HG02759 (cell line): ENCODE data around the gene CSRP1.

ENCODE experiments used
- ATAC-seq: cut with Tn5 transposase; IDR thresholded peaks from one replicate; pipeline ENCODE4 v1.9.1; 2021; ENCODE audit warnings: mild to moderate bottlenecking, moderate library complexity; ENCODE audit not compliant: unreplicated experiment

Gene CSRP1

DNA sequence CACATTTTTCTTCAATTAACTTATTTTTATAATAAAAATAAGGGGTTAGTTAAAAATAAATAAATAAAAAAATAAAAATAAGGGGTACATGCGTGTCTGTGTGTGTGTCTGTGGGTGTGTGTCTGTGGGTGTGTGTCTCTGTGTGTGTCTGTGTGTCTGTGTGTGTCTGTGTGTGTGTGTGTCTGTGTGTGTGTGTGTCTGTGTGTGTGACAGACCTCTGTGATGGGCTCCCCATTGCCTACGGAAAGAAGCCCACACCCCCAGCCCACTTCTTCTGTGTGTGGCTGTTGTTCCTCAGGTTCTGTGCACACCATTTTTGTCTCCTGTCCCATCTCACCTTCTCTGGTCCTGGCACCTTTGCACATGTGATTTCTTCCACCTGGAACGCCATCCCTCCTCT is 47.9 kb downstream of the CSRP1 start:
- ATAC-seq = no peak

DNA sequence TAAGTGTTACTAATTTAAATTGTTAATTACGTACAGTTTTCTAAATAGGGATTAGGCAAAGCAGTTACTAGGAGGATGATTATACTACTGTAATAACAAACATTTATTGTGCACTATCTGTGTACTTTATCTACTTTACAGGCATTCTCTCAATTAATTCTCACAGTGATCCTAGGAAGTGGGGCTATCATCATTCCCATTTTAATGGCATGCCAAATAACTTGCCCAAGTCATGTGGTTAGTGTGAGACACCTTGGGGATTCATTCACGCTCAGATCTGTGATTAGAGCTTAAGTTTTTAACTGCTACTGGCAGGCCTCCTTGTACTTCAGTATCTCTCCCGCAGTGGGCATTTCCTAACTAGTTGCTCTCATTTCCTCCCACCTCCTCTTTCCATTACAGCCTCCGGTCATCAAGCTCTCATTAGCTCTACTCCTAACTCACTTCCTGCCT is 49.4 kb downstream of the CSRP1 start:
- no peak for ATAC-seq

DNA sequence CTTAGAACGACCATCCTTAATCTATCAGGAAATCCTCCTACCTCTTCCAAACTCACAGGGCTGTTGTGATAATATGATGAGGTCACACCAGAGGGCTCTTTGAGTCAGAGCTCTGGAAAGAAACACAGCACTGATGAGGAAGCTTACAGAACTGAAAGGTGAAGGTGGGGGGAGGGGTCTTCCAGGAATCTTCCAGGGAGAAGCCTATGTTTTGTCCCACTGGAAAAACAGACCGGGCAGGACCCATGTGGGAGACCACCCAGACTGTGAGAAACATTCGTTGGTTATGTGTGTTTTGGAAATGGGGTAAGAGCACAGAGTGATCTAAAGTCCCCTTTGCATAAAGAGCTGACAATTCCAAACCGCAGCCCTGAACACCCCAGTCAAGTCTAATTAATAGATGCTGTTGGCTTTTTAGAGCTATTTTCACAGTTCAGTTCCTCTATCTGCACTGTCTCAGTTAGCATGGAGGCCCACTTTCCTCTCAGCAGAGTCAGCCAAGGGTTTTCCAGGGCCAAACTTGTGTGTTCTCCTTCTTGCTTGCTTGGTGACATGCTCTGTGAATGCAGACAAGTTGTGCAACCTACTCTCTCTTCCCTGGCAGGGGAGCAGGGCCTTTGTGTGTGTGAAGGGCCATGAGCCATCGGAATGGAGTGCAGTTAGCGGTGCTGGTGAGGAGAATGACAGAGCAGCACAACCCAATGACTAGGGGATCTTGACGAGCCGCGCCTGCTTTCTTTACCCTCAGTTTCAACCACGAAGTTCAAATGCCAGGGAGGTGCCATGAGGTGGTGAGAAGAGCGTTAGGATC is 50.2 kb downstream of the CSRP1 start:
- ATAC-seq = no peak

GRCh38 chr1:201455098-201455497 is 51.8 kb downstream of the CSRP1 start:
- no peak for ATAC-seq

- ATAC-seq = no peak
These were observed 52.3 kb downstream of the CSRP1 start for GRCh38 chr1:201454608-201455007.

- no peak for ATAC-seq
These were observed 54.1 kb downstream of the CSRP1 start for GRCh38 chr1:201452866-201453265.

- ATAC-seq = no peak
These were observed 56.1 kb downstream of the CSRP1 start for GRCh38 chr1:201450721-201451291.

GRCh38 chr1:201448990-201449389 is 57.9 kb downstream of the CSRP1 start:
- no peak for ATAC-seq

DNA sequence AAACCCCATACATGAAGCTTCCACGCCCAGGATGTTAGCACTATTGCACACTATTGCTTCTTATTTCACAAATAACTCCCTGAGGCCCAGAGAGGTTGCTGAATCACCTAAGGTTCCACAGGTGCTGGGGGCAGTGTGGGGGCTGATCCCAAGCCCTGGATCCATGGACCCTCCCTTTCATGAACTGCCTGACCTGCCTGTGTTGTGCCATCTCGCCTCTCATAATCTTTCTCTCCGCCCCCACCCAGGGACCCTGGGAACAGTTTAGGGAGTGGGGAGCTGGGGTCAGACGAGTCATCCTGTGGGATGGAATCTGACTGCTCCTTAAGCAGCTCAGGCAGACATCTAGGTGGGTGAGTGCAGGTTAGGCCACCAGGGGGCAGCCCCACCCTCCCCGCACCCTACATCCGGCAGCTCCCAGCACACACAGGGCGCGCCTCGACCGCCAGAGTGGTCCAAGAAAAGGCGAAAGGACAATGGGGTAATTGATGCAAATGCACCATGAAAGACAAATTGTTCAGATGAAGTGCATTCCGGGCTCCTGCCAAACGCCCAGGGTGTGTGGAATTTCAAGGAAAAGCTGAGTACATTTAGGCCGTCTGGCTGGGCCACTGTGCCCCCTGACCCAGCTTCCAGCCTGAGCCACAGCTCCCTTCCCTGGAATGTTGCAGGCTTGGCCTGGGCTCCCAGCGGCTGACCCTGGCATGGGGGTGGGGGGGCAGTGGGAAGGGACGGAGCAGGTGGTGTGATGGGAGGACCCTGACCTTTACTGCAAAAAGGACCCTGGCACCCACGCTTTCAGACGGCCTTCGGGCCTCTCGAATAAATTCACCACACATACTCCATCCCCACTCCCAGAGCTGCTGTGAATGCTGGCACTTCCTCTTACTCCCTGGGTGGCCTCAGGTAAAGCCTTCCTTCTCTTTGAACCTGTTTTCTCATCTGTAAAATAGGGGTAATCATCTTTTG is 58.7 kb downstream of the CSRP1 start:
- ATAC-seq = peak; percentile 90

- no peak for ATAC-seq
These were observed 61.6 kb downstream of the CSRP1 start for GRCh38 chr1:201445310-201445709.

DNA sequence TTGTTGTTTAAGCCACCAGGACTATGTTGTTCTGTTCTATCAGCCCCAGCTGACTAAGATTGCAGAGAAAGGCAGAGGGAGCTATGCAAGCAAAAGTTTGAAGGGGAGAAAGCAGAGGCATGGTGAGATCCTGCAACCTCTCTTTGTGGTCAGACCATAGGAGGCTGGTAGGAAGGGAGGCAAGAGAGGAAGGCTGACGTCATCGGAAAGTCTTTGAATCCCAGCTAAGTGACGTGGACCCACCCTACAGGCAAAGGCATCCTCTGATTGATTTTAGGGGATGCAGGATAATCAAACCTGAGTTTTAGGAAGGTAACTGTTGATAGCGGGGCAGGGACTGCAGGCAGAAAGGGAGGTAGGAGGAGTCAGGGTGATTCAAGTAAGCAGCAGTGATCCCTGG is 62.1 kb downstream of the CSRP1 start:
- ATAC-seq = no peak

DNA sequence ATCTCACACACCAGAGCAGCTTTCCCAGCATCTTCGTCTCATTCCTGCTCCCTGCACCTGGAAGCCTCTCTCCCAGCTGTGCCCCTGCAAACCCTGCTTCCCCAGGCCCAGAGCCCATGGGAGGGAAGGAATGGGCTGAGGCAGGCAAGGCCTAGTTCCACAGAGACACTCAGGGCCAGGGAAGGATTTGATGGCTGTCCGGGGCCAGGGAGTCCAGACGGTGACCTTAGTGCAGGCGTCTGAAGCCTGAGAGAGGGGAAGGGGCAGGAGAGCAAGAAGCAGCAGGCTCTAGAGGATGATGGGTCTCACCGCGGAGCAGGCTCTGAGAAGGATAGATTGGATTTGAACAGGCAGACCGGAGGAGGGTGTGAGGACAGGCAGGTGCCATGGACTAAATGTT is 63.2 kb downstream of the CSRP1 start:
- ATAC-seq = no peak

DNA sequence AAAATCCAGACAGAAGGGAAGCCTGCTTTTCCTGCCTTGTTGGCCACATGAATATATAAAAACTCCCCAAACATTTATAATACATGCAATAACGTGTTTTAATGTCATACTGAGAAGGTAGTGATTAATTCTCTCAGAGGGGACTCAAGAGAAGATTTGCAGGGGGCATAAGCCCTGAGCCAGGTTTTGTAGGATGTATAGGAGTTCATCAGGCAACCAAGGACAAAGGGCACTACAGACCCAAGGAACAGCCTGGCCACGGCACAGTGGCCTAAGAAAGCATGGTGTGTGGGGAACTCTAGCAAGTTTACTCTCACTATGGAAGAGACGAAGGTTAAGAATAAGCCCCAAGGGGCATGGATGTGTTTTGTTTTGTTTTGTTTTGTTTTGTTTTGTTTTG is 70.0 kb downstream of the CSRP1 start:
- ATAC-seq = no peak

DNA sequence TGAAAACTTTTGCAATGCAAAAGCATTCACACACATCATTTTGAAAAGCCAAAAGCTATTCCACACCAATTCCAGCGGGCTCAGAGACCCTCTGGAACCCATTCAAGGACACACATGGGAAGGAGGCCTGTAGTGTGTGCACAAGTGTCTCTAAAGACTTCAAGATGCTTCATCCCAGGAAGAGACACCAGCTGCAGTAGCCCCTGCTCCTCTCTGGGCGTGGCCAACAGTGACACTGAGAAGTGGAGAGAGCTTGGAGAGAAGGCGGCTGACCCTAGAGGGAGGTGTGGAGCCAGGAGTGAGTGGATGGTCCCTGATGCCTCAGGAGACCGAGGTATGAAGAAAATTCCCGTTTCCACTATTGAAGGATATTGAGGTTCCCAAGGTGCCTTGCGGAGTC is 70.5 kb downstream of the CSRP1 start:
- no peak for ATAC-seq

- no peak for ATAC-seq
These were observed 72.7 kb downstream of the CSRP1 start for GRCh38 chr1:201434266-201434665.

DNA sequence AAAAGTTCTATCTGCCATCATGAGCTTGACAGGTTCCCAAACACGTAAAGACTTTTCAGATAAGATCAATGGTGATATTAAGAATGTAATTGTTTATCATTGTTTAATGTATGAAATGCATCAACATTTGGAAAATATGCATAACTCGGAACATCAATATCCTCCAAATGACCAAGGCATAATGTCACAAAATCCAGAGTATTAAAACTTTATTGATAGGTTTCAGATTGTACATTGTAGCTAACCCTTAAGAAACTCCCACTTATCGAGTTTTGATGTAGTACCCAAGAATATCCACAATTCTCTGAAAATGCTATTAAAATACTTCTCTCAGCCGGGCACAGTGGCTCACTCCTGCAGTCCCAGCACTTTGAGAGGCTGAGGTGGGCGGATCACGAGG is 73.3 kb downstream of the CSRP1 start:
- no peak for ATAC-seq
